GM18502 (cell line): ENCODE results near the gene CANT1.
"Not testable (repeated sequence)": the region's sequence is repeated elsewhere in the genome, so short reads cannot be mapped to it uniquely, and the experiment has no call there.

Experiments
- ATAC-seq: cut with Tn5 transposase; IDR thresholded peaks from one replicate; pipeline ENCODE4 v1.9.1; 2021; ENCODE audit warnings: mild to moderate bottlenecking; ENCODE audit not compliant: unreplicated experiment, poor library complexity

The CANT1 gene

DNA sequence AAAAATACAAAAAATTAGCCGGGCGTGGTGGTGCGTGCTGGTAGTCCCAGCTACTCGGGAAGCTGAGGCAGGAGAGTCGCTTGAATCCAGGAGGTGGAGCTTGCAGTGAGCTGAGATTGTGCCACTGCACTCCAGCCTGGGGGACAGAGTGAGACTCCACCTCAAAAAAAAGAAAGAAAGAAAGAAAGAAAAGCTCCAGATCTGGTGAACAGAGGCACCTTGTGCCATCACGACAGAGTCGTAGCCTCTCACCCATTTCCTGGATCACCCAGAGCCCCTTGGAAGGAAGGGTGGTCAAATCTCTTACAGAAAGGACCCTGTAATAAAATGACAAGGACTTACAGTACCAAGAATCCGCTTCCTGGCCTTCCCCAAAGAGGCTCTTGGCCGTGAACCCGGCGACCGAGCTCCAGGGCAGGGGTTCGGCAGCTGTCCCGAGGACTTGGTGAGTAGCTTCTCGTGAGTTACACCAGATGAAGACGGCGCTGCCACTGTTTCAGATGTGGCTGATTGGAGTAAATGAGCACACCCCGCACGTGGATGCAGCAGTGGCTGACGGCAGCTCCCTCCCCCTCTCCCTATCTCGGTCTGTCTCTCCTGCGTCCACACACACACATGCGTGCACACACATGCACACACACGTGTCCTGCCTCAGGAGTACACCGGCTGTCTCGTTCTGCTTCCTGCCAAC lies 43.3 kb downstream of the CANT1 start:
- ATAC-seq = no peak

DNA sequence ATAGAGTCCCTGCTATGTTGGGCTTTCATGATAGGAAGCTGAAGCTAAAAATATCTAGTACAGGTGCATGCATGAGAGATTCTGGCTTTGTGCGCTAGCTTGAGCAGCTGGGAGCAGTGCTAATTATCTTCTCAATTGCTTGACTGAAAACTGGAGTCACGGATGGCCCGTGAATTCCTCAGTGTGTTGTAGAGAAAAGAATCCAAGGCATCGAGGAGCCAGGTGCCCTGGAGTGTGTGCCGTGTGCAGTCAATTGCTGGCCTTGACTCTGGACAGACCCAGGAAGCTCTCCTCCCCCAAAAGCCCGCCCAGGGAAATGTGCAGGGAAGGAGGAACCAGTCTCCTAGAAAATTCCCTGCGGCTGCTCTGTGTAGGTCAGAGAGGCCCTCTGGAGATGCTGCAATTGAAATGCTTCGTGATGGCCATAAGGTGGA lies 44.1 kb downstream of the CANT1 start:
- ATAC-seq = no peak

- no peak for ATAC-seq
Observed at GRCh38 chr17:78963378-78963777, 46.2 kb downstream of the CANT1 start.

DNA sequence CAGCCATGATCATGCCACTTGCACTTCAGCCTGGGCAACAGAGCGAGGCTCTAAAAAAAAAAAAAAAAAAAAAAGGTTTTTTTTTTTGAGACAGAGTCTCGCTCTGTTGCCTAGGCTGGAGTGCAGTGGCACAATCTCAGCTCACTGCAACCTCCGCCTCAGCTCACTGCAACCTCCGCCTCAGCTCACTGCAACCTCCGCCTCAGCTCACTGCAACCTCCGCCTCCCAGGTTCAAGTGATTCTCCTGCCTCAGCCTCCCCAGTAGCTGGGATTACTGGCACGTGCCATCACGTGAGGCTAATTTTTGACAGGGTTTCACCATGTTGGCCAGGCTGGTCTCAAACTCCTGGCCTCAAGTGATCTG lies 46.6 kb downstream of the CANT1 start:
- not testable (repeated sequence) for ATAC-seq

DNA sequence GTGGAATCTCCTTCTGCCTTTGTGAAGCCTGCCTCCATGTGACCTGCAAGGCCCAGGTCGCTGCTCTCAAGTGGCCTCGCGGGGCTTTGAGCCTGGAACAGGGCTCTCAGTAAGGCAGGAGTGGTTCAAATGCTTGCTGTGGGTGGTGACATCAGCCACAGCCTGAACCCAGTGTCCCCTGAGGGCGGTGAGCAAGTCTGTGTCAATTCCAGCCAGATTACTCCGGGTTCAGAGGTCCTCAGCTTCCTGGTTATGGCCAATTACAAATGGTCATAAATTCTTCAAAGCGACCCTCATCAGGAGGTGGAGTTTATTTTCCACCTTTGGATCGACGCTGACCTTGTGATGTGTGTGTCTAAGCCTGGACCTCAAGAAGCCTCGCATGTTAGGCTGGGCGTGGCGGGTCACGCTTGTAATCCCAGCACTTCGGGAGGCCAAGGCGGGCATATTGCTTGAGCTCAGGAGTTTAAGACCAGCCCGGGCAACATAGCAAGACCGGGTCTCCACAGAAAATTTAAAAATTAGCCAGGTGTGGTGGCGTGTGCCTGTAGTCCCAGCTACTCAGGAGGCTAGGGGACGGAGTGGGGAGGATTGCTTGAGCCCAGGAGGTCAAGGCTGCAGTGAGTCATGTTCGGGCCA lies 47.1 kb downstream of the CANT1 start:
- ATAC-seq = no peak

GRCh38 chr17:78961571-78961970 lies 48.0 kb downstream of the CANT1 start:
- no peak for ATAC-seq

DNA sequence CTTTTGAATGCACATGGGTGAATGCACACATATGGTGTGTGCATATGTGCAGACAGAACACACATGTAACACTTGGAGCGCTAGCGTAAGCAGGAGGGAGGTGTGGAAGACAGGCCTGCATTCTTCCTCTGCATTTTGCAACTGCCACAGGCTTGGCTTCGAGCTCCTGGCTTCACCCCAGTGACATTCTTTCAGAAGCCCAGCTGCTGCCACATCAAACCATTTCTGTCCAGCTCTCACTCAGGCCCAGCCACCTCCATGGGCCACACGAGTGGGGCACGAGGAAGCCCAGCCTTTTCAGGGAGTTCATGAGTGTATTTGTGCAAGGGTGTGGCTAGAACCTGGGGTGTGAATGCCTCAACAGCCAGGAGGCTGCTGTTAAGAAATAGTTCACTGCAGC lies 48.6 kb downstream of the CANT1 start:
- no peak for ATAC-seq

DNA sequence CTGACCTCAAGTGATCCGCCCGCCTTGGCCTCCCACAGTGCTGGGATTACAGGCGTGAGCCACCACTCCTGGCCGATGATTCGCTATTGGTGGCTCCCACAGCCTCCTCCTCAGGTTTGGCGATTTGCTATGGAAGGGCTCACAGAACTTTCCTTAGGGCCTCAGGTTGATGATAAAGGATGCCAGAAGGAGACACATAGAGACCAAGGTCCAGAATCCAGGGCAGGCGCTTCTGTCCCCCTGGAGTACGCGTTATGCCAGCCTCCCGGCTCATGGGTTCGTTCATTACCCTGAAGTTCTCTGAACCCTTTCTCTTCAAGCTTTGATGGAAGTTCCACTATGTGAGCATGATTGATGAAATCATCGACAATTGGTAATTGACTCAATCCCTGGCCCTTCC lies 49.8 kb downstream of the CANT1 start:
- ATAC-seq = no peak

DNA sequence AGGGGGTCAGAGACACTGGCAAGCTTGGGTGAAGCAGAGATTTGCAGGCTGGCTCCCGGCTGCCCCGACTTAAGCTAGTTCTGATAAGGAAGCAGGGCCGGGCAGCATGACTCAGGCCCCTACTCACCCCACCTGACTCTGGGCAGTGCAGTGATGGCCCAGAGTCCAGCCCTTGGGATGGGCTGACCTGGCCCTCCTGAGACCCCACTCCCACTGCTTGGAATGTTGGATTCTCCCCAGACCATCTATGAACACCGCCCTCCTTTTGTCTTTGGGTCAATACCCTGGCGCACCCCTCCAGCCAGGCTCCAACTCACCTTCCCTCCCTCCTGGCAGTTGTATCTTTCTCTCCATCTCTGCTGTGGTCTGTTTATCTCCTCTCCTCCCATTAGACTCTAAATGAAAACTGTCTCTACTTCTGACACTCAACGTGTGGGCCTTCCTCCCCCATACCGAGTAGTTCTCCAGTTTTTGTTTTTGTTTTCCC lies 50.9 kb downstream of the CANT1 start:
- ATAC-seq = no peak

DNA sequence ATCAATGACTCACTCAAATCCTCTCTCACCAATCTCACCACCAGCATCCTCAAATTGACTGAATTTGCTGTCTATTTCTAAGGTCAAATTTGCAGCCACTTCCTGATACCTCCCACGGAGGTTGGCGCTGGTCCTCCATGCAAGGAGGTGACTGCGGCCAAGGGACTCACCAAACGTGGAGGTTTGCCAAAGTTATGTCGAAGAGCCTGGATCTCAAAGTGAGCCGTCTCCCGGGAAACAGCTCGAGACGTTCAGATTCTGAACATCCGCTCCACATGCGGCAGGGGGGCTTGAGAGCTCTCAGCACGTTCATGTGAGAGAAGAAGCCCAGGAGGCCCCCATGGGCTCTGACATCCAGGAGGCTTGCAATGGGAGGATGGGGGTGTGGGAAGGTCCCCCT lies 52.4 kb downstream of the CANT1 start:
- no peak for ATAC-seq

DNA sequence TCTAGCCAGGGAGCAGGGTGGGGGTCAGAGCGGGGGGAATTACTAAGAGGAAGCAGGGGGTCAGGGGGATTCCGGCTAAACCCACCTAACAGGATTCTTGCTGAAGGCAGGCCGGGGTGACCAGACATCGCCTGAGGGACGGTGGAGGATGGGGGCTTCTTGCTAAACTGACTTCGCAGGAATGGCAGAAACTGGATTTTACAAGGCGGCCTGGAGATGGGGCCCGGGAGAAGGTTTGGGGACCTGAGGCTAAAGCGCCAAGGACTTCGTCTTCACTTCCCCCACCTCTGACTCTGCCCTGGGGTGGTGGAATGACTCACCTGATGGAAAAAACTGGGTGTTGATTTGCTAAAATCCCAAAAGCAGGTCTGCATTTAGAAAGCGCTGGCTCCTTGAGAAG lies 53.3 kb downstream of the CANT1 start:
- ATAC-seq = no peak

GRCh38 chr17:78954684-78955083 lies 54.9 kb downstream of the CANT1 start:
- no peak for ATAC-seq

DNA sequence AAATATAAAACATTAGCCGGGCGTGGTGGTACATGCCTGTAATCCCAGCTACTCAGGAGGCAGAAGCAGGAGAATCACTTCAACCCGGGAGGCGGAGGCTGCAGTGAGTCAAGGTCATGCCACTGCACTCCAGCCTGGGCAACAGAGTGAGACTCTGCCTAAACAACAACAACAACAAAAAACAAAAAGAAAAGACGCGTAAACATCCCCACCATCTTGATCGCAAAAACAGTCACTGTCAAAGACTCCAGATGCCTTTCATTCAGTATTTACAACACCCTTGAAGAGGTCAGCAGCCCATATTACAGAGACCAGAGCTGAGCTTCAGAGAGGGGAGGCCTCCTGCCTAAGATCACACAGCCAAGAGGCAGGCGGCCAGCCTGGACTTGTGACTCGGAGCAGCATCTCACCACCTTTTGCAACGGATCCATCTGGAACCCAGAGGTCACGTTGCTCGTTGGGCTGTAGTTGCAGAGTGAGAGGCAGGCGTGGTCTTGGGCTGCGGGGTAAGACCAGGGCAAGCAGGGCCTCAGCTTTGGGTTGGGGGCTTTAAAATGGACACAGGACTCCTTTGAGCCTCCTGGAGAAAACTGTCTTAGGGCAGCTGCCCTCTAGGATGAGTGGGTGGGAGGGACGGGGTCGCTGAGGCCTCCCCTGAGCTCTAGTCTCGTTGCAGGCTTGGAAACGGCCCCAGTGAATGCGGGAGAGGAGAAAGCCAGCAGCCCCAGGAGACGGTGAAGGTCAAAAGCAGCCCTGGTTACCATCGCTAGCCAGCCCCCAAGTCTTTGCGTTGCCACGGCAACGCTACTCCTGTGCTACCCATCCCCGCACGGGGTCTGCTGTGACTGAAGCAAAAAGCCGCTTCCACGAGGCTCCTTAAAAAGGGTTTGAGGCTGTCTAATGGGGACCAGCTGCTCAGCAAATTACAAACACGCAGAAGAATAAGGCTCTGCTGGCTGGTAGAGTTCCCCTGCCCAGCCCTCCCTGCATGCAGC lies 55.9 kb downstream of the CANT1 start:
- ATAC-seq = no peak

DNA sequence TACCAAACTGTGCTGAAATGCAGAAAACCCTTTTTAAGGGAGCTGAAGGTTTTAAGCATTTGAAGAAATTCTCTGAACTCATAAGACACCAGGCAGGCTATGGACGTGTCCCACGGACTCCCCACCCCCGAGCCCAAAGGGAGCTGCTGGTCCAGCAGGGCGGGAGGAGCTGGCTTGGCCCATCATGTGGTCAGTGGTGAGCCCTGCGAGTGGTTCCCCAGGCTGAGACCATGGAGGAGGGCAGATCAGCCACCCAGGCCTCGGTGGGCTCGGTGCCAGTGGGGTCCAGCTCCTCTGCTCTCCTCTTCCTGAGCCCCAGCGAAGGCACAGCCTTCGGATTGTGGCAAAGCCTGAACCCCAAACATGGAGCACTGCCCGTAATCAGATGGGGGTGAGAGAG lies 56.9 kb downstream of the CANT1 start:
- ATAC-seq = no peak

- no peak for ATAC-seq
Observed at GRCh38 chr17:78951967-78952551, 57.5 kb downstream of the CANT1 start.

GRCh38 chr17:78950870-78951269 lies 58.7 kb downstream of the CANT1 start:
- ATAC-seq = no peak

DNA sequence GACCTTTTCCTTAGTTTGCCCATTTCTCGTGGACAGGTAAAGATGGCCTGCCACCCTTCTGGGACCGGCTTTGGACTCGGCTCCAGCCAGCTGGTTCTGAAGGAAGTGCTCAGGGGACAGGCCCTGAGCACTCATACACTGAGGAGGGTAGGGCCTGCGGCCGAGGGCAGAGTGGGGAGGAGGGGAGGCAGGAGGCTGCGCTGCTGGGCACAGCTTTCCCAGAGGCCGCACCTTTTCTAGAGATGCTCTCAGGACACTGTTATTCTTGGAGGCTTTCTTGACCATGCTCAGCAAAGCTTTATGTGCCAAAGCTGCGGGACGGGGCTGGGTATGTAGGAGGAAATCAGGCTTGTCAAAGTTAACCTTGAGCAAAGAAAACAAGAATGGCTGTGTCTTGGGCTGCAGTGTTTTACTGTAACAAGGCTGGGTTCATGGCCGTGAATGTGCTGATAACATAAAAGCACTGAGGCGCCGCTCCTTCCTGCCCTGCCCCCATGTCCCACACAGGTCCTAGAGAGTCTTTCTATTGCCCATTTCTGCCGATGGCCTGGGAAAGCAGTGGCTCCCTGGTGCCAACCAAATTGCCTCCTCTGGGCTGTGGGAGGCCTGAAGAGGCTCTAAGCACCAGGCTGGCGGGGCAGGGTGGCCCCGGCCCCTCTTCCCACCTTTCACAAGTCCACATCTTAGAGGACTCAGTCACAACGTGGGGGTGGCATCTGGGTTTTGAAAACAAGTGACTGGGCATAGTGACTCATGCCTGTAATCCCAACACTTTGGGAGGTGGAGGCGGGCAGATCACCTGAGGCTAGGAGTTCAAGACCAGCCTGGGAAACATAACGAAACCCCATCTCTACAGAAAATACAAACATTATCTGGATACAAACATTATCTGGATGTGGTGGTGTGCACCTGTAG lies 62.1 kb downstream of the CANT1 start:
- ATAC-seq = no peak

DNA sequence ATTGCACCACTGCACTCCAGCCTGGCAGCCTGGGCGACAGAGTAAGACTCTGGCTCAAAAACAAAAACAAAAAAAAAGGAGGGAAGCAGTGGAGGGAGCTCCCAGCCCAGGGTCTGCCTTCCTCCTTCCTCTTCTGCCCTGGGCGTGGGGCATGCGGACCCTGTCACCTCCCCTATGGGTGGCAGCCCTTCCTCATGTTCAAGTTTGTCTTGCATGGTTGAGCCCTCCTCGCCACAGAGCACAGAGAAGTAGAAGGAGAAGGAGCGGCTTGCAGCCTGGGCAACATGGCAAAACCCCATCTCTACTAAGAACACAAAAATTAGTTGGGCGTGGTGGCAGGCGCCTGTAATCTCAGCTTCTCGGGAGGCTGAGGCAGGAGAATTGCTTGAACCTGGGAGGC lies 62.9 kb downstream of the CANT1 start:
- ATAC-seq = no peak

- ATAC-seq = no peak
Observed at GRCh38 chr17:78946131-78946530, 63.4 kb downstream of the CANT1 start.

GRCh38 chr17:78945455-78945854 lies 64.1 kb downstream of the CANT1 start:
- not testable (repeated sequence) for ATAC-seq
